Glutamatergic neuron (in vitro differentiated cells): ENCODE results near the gene NOTCH1. TPM values are rescaled to one million over a fixed set of nuclear protein-coding genes. Genes with fewer than 3 reads are reported as not detected.
A peak's percentile ranks its signal among the peaks of the same experiment; 100 is the strongest.

Experiments used
- DNase-seq: peaks from one replicate; pipeline ENCODE4 v3.0.0; 2022
- H3K27ac Mint-ChIP-seq: one replicate; pipeline ENCODE4 v1.8.0; 2020; ENCODE audit warnings: mild to moderate bottlenecking, mixed read lengths, inconsistent platforms; ENCODE audit not compliant: unreplicated experiment
- H3K27me3 Mint-ChIP-seq: one replicate; pipeline ENCODE4 v1.8.0; 2020; ENCODE audit warnings: mild to moderate bottlenecking, moderate library complexity, mixed read lengths, inconsistent platforms; ENCODE audit not compliant: unreplicated experiment
- H3K36me3 Mint-ChIP-seq: one replicate; pipeline ENCODE4 v1.8.0; 2020; ENCODE audit warnings: mild to moderate bottlenecking, mixed read lengths, inconsistent platforms; ENCODE audit not compliant: unreplicated experiment
- H3K4me1 Mint-ChIP-seq: one replicate; pipeline ENCODE4 v1.8.0; 2020; ENCODE audit warnings: mild to moderate bottlenecking, low read depth, mixed read lengths, inconsistent platforms; ENCODE audit not compliant: unreplicated experiment
- H3K4me3 Mint-ChIP-seq: one replicate; pipeline ENCODE4 v1.8.0; 2020; ENCODE audit warnings: mild to moderate bottlenecking, mixed read lengths, inconsistent platforms; ENCODE audit not compliant: unreplicated experiment
- H3K9me3 Mint-ChIP-seq: one replicate; pipeline ENCODE4 v1.8.0; 2020; ENCODE audit warnings: mild to moderate bottlenecking, moderate library complexity, mixed read lengths, inconsistent platforms; ENCODE audit not compliant: unreplicated experiment
- CTCF ChIP-seq: fragments of 200-600 bp; sonication (generic); IDR thresholded peaks from one replicate; pipeline ENCODE4 v1.5.0; 2021; ENCODE audit not compliant: partially characterized antibody, unreplicated experiment
- total RNA-seq: library from RNA; stranded (reverse); fragmentation: NEBNext Ultra II Directional; extraction: Animal tissue kit (Norgen Biotek cat#: 25700); gene quantifications from one replicate; pipeline ENCODE4 v1.2.1, GENCODE V29; 2021; ENCODE audit not compliant: unreplicated experiment

NOTCH1 gene
- total RNA-seq, 1 donor from 2014 or later, result 64.2 TPM

GRCh38 chr9:136484153-136485048 is 61.4 kb downstream of the NOTCH1 start:
- Mint-ChIP-seq H3K36me3 (no peaks in the 10 kb centered on the region), H3K4me1 (peaks cover 13% of the 10 kb centered on the region), H3K9me3 (peaks cover 4% of the 10 kb centered on the region), H3K27ac (no peak overlapping the region), H3K27me3 (peaks cover 2% of the 10 kb centered on the region), H3K4me3 (no peak overlapping the region)
- DNase-seq, result no peak
- TF ChIP-seq CTCF, result no peak

GRCh38 chr9:136483589-136484152 is 62.2 kb downstream of the NOTCH1 start:
- H3K27ac Mint-ChIP-seq, result peak overlapping the region; percentile 91
- peaks cover 4% of the 10 kb centered on the region for H3K9me3 Mint-ChIP-seq
- H3K36me3 Mint-ChIP-seq, result no peaks in the 10 kb centered on the region
- DNase-seq, result peak; percentile 97
- peak overlapping the region; percentile 77 for H3K4me3 Mint-ChIP-seq
- peaks cover 2% of the 10 kb centered on the region for H3K27me3 Mint-ChIP-seq
- peaks cover 13% of the 10 kb centered on the region for H3K4me1 Mint-ChIP-seq
- no peak for TF ChIP-seq CTCF

- H3K27ac Mint-ChIP-seq, result peak within 1 kb of the TSS; percentile 91
- no peak for TF ChIP-seq CTCF
- H3K9me3 Mint-ChIP-seq, result peaks cover 4% of the 10 kb centered on the region
- peaks cover 13% of the 10 kb centered on the region for H3K4me1 Mint-ChIP-seq
- peak; percentile 100 for DNase-seq
- H3K27me3 Mint-ChIP-seq, result peaks cover 2% of the 10 kb centered on the region
- H3K36me3 Mint-ChIP-seq, result no peaks in the 10 kb centered on the region
- peak within 1 kb of the TSS; percentile 95 for H3K4me3 Mint-ChIP-seq
These were observed 62.9 kb downstream of the NOTCH1 start, which contains the start of gene SEC16A for GRCh38 chr9:136482793-136483588. Gene SEC16A (minus strand): TSS chr9:136483040. CDS start chr9:136477615, 5,425 bp downstream.

- Mint-ChIP-seq H3K27me3 (peaks cover 2% of the 10 kb centered on the region), H3K27ac (peak overlapping the region; percentile 81), H3K4me1 (peaks cover 16% of the 10 kb centered on the region), H3K36me3 (no peaks in the 10 kb centered on the region), H3K9me3 (peaks cover 4% of the 10 kb centered on the region), H3K4me3 (peak overlapping the region; percentile 95)
- no peak for TF ChIP-seq CTCF
- no peak for DNase-seq
These were observed 63.6 kb downstream of the NOTCH1 start for GRCh38 chr9:136482046-136482792.
